ENCODE results near the gene SAMD3. TPM values are rescaled to one million over a fixed set of nuclear protein-coding genes. Genes with fewer than 3 reads are reported as not detected.
A peak's percentile ranks its signal among the peaks of the same experiment; 100 is the strongest.
"Not testable (repeated sequence)": the region's sequence is repeated elsewhere in the genome, so short reads cannot be mapped to it uniquely, and the experiment has no call there.

Gene SAMD3
- total RNA-seq, 2 experiments from 2014 or later = 14.3 to 47.9 TPM

GRCh38 chr6:130132286-130132701 is 90.5 kb downstream of the SAMD3 start:
- peak; percentile 91 for DNase-seq
- CTCF ChIA-PET = interaction anchor here (0.6 to 1.6 kb wide), 5 partner anchors 51 to 234 kb away, joined by 3 to 7 read pairs (median 3); partner anchors contain the start of gene SAMD3
- peak overlapping the region; percentile 62 for H3K4me3 Mint-ChIP-seq
- peak overlapping the region; percentile 92 for H3K27ac Mint-ChIP-seq
- peaks cover 4% of the 10 kb centered on the region for H3K9me3 Mint-ChIP-seq (ENCODE audit: low read depth)
- no peaks in the 10 kb centered on the region for H3K27me3 Mint-ChIP-seq
- peaks cover 68% of the 10 kb centered on the region for H3K4me1 Mint-ChIP-seq
- H3K36me3 Mint-ChIP-seq = peaks cover 60% of the 10 kb centered on the region
- ATAC-seq = peak; percentile 89

GRCh38 chr6:130129762-130130246 is 92.9 kb downstream of the SAMD3 start:
- no peak overlapping the region for H3K27ac Mint-ChIP-seq
- H3K36me3 Mint-ChIP-seq = peaks cover 55% of the 10 kb centered on the region
- peaks cover 58% of the 10 kb centered on the region for H3K4me1 Mint-ChIP-seq
- no peaks in the 10 kb centered on the region for H3K27me3 Mint-ChIP-seq
- H3K9me3 Mint-ChIP-seq (ENCODE audit: low read depth) = no peaks in the 10 kb centered on the region
- no peak for ATAC-seq
- no peak for DNase-seq
- CTCF ChIA-PET = interaction anchor here (1.0 kb wide), 1 partner anchor 43 kb away, joined by 3 read pairs; no protein-coding TSS in a partner anchor
- no peak overlapping the region for H3K4me3 Mint-ChIP-seq

- DNase-seq = no peak
- Mint-ChIP-seq H3K36me3 (peaks cover 48% of the 10 kb centered on the region), H3K4me1 (peaks cover 46% of the 10 kb centered on the region), H3K4me3 (no peak overlapping the region), H3K9me3 (ENCODE audit: low read depth) (no peaks in the 10 kb centered on the region), H3K27ac (no peak overlapping the region), H3K27me3 (no peaks in the 10 kb centered on the region)
- no peak for ATAC-seq
- CTCF ChIA-PET = no interaction called here
These were observed 94.4 kb downstream of the SAMD3 start for GRCh38 chr6:130128326-130128725.

- H3K9me3 Mint-ChIP-seq (ENCODE audit: low read depth) = no peaks in the 10 kb centered on the region
- CTCF ChIA-PET = no interaction called here
- no peaks in the 10 kb centered on the region for H3K27me3 Mint-ChIP-seq
- H3K4me1 Mint-ChIP-seq = peaks cover 37% of the 10 kb centered on the region
- H3K4me3 Mint-ChIP-seq = no peak overlapping the region
- DNase-seq (no peak), ATAC-seq (no peak)
- no peak overlapping the region for H3K27ac Mint-ChIP-seq
- peaks cover 50% of the 10 kb centered on the region for H3K36me3 Mint-ChIP-seq
These were observed 95.6 kb downstream of the SAMD3 start for GRCh38 chr6:130127195-130127594.

GRCh38 chr6:130122243-130122642 is 100.5 kb downstream of the SAMD3 start:
- H3K36me3 Mint-ChIP-seq = peaks cover 33% of the 10 kb centered on the region
- H3K27ac Mint-ChIP-seq = no peak overlapping the region
- no peak overlapping the region for H3K4me3 Mint-ChIP-seq
- H3K27me3 Mint-ChIP-seq = no peaks in the 10 kb centered on the region
- DNase-seq (no peak), ATAC-seq (no peak)
- H3K4me1 Mint-ChIP-seq = peaks cover 8% of the 10 kb centered on the region
- CTCF ChIA-PET = no interaction called here
- H3K9me3 Mint-ChIP-seq (ENCODE audit: low read depth) = no peaks in the 10 kb centered on the region

GRCh38 chr6:130120731-130121130 is 102.0 kb downstream of the SAMD3 start:
- H3K27me3 Mint-ChIP-seq = no peaks in the 10 kb centered on the region
- no peak overlapping the region for H3K27ac Mint-ChIP-seq
- no peak for ATAC-seq
- peaks cover 33% of the 10 kb centered on the region for H3K36me3 Mint-ChIP-seq
- no peak overlapping the region for H3K4me3 Mint-ChIP-seq
- no peak for DNase-seq
- no peaks in the 10 kb centered on the region for H3K9me3 Mint-ChIP-seq (ENCODE audit: low read depth)
- CTCF ChIA-PET = no interaction called here
- H3K4me1 Mint-ChIP-seq = peaks cover 3% of the 10 kb centered on the region

GRCh38 chr6:130119211-130119610 is 103.5 kb downstream of the SAMD3 start:
- DNase-seq (no peak), ATAC-seq (no peak)
- H3K4me3 Mint-ChIP-seq = no peak overlapping the region
- peaks cover 31% of the 10 kb centered on the region for H3K36me3 Mint-ChIP-seq
- H3K4me1 Mint-ChIP-seq = peaks cover 3% of the 10 kb centered on the region
- H3K27me3 Mint-ChIP-seq = no peaks in the 10 kb centered on the region
- H3K9me3 Mint-ChIP-seq (ENCODE audit: low read depth) = no peaks in the 10 kb centered on the region
- CTCF ChIA-PET = no interaction called here
- H3K27ac Mint-ChIP-seq = no peak overlapping the region

- Mint-ChIP-seq H3K9me3 (ENCODE audit: low read depth) (no peaks in the 10 kb centered on the region), H3K4me3 (no peak overlapping the region), H3K36me3 (peaks cover 31% of the 10 kb centered on the region), H3K27me3 (no peaks in the 10 kb centered on the region), H3K27ac (no peak overlapping the region), H3K4me1 (peaks cover 3% of the 10 kb centered on the region)
- DNase-seq = no peak
- CTCF ChIA-PET = interaction anchor here (0.8 kb wide), 1 partner anchor 17 kb away, joined by 3 read pairs; no protein-coding TSS in a partner anchor
- no peak for ATAC-seq
These were observed 104.5 kb downstream of the SAMD3 start for GRCh38 chr6:130118236-130118635.

GRCh38 chr6:130117187-130117701 is 105.5 kb downstream of the SAMD3 start:
- not testable (repeated sequence) for H3K4me1 Mint-ChIP-seq; H3K27ac Mint-ChIP-seq; ATAC-seq; H3K4me3 Mint-ChIP-seq; H3K27me3 Mint-ChIP-seq; H3K9me3 Mint-ChIP-seq (ENCODE audit: low read depth); DNase-seq
- H3K36me3 Mint-ChIP-seq = peaks cover 30% of the 10 kb centered on the region
- CTCF ChIA-PET = interaction anchor here (0.7 to 0.8 kb wide), 2 partner anchors 18 to 136 kb away, joined by 3 read pairs; no protein-coding TSS in a partner anchor

- H3K36me3 Mint-ChIP-seq = peaks cover 36% of the 10 kb centered on the region
These were observed 106.5 kb downstream of the SAMD3 start for GRCh38 chr6:130116273-130116672.

GRCh38 chr6:130115036-130115435 is 107.7 kb downstream of the SAMD3 start:
- Mint-ChIP-seq H3K36me3 (peaks cover 37% of the 10 kb centered on the region), H3K27ac (no peak overlapping the region), H3K4me3 (no peak overlapping the region), H3K4me1 (peaks cover 2% of the 10 kb centered on the region), H3K27me3 (no peaks in the 10 kb centered on the region), H3K9me3 (ENCODE audit: low read depth) (no peaks in the 10 kb centered on the region)
- DNase-seq (no peak), ATAC-seq (no peak)
- CTCF ChIA-PET = no interaction called here

More at GRCh38 chr6:130116273-130116672, 106.5 kb downstream of the SAMD3 start:
- peaks cover 3% of the 10 kb centered on the region for H3K4me1 Mint-ChIP-seq
- no peaks in the 10 kb centered on the region for H3K9me3 Mint-ChIP-seq (ENCODE audit: low read depth)
- CTCF ChIA-PET = no interaction called here
- no peaks in the 10 kb centered on the region for H3K27me3 Mint-ChIP-seq
- ATAC-seq (no peak), DNase-seq (no peak)
- H3K27ac Mint-ChIP-seq = no peak overlapping the region
- H3K4me3 Mint-ChIP-seq = no peak overlapping the region

GRCh38 chr6:130113201-130113710 is 109.5 kb downstream of the SAMD3 start:
- DNase-seq (no peak), ATAC-seq (no peak)
- Mint-ChIP-seq H3K27me3 (no peaks in the 10 kb centered on the region), H3K36me3 (peaks cover 46% of the 10 kb centered on the region), H3K4me3 (no peak overlapping the region), H3K4me1 (peaks cover 2% of the 10 kb centered on the region), H3K27ac (no peak overlapping the region), H3K9me3 (ENCODE audit: low read depth) (no peaks in the 10 kb centered on the region)
- CTCF ChIA-PET = interaction anchor here (1.7 kb wide), 1 partner anchor 25 kb away, joined by 3 read pairs; no protein-coding TSS in a partner anchor

- Mint-ChIP-seq H3K27ac (no peak overlapping the region), H3K27me3 (no peaks in the 10 kb centered on the region), H3K9me3 (ENCODE audit: low read depth) (no peaks in the 10 kb centered on the region), H3K4me3 (no peak overlapping the region), H3K4me1 (no peaks in the 10 kb centered on the region), H3K36me3 (peaks cover 49% of the 10 kb centered on the region)
- CTCF ChIA-PET = no interaction called here
- no peak for DNase-seq
- no peak for ATAC-seq
These were observed 111.7 kb downstream of the SAMD3 start for GRCh38 chr6:130111031-130111430.

GRCh38 chr6:130107710-130108109 is 115.0 kb downstream of the SAMD3 start:
- DNase-seq (no peak), ATAC-seq (no peak)
- CTCF ChIA-PET = interaction anchor here (0.6 kb wide), 1 partner anchor 1669 kb away, joined by 5 read pairs; no protein-coding TSS in a partner anchor
- H3K27me3 Mint-ChIP-seq = no peaks in the 10 kb centered on the region
- H3K36me3 Mint-ChIP-seq = peaks cover 46% of the 10 kb centered on the region
- no peaks in the 10 kb centered on the region for H3K4me1 Mint-ChIP-seq
- no peaks in the 10 kb centered on the region for H3K9me3 Mint-ChIP-seq (ENCODE audit: low read depth)
- no peak overlapping the region for H3K4me3 Mint-ChIP-seq
- H3K27ac Mint-ChIP-seq = no peak overlapping the region
